C4-2B (cell line): ENCODE results near the gene FAM228B.

Source experiments
- CTCF ChIP-seq: fragments of 450-650 bp; conservative IDR thresholded peaks from 2 replicates; pipeline ENCODE4 v1.5.1; 2017; ENCODE audit warnings: mild to moderate bottlenecking
- ZFX ChIP-seq: fragments of 450-650 bp; IDR thresholded peaks from 2 replicates; pipeline ENCODE4 v1.6.1; 2017

DNA sequence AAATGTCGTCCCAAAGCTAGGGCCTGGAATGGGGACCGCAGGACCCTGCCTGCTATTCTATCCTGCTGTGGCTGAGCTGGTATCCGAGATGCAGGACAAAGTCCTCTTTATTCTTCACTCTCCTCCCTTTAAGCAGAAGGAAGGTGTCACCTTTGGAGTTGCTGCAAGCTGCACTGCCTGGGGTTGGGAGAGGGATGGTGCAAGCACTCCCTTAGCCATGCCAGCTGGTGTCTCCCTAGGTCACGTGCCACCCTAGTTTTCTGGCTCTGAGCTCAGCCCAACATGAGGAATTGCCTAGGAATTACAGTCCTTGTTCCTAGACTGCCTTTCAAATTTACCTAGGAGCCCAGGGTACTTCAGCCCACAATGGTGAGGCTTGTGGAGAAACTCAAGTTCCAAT lies 30.2 kb downstream of the FAM228B start:
- TF ChIP-seq CTCF (no peak), ZFX (no peak)
